Panc1 (cell line): ENCODE results near the gene GNAT2. TPM values are rescaled to one million over a fixed set of nuclear protein-coding genes. Genes with fewer than 3 reads are reported as not detected.

ENCODE experiments used
- ATAC-seq: fragments of 200-7000 bp; cut with Tn5 transposase; 2 replicates; pipeline ENCODE4 v1.9.1; 2020; ENCODE audit warnings: mild to moderate bottlenecking, moderate library complexity
- BruUV-seq: library from RNA; stranded (reverse); fragments of 400-500 nt; replicated peaks from 2 replicates; lab custom pipeline; 2021; lab: Mats Ljungman, UMichigan
- CTCF ChIA-PET: fragments of 300-600 bp; sonication (Branson Sonifier 250); formaldehyde crosslinking; loops from one replicate; lab custom pipeline; 2022; ENCODE audit warnings: antibody characterized with exemption; lab: Charles Lee
- POLR2A ChIA-PET: fragments of 300-600 bp; sonication (Branson Sonifier 250); formaldehyde crosslinking; loops from one replicate; lab custom pipeline; 2022; ENCODE audit warnings: antibody characterized with exemption; lab: Charles Lee
- DNase-seq: peaks from one replicate; pipeline ENCODE4 v3.0.0-alpha.2; 2010; ENCODE audit warnings: low read depth, low spot score
- H3K27ac ChIP-seq: 2 replicates; pipeline ENCODE4 v1.5.1; 2011; ENCODE audit warnings: mild to moderate bottlenecking, low read length, inconsistent platforms
- H3K27me3 ChIP-seq: fragments of 200-500 bp; sonication (Bioruptor generic); 2 replicates; pipeline ENCODE4 v1.6.0; 2014; ENCODE audit warnings: low read length, inconsistent platforms; ENCODE audit not compliant: control insufficient read depth, insufficient read depth
- H3K36me3 ChIP-seq: fragments of 200-500 bp; sonication (Bioruptor generic); 2 replicates; pipeline ENCODE4 v1.5.1; 2014; ENCODE audit warnings: inconsistent platforms, mild to moderate bottlenecking, low read length, moderate library complexity; ENCODE audit not compliant: control insufficient read depth, insufficient read depth
- H3K4me1 ChIP-seq: 2 replicates; pipeline ENCODE4 v1.5.1; 2011; ENCODE audit warnings: inconsistent platforms, mild to moderate bottlenecking, low read length, moderate library complexity; ENCODE audit not compliant: control insufficient read depth, insufficient read depth
- H3K4me3 ChIP-seq, 2 experiments: 2 replicates each; pipeline ENCODE4 v1.5.1; 2011 to 2012; ENCODE audit warnings: low read depth in 2 of 2, low read length in 2 of 2, mild to moderate bottlenecking in 2 of 2, inconsistent platforms in 1 of 2, moderate library complexity in 1 of 2
- H3K9me3 ChIP-seq: fragments of 200-500 bp; sonication (Bioruptor generic); 2 replicates; pipeline ENCODE4 v1.5.1; 2014; ENCODE audit warnings: low read depth, mild to moderate bottlenecking, inconsistent platforms, low read length, moderate library complexity; ENCODE audit not compliant: control insufficient read depth, insufficient read depth
- CTCF ChIP-seq: fragments of 450-650 bp; IDR thresholded peaks from 2 replicates; pipeline ENCODE4 v1.5.1; 2017; ENCODE audit warnings: mild to moderate bottlenecking
- POLR2AphosphoS5 ChIP-seq: IDR thresholded peaks from 2 replicates; pipeline ENCODE4 v1.6.1; 2012; ENCODE audit warnings: mild to moderate bottlenecking, low read depth, low read length, moderate library complexity
- REST ChIP-seq, 2 experiments: IDR thresholded peaks; 2 replicates each; pipeline ENCODE4 v1.6.1; 2011 to 2012; ENCODE audit warnings: low read depth in 2 of 2, control low read depth in 1 of 2, low read length in 1 of 2, mild to moderate bottlenecking in 1 of 2, moderate library complexity in 1 of 2; ENCODE audit not compliant: insufficient read depth in 1 of 2
- SIN3A ChIP-seq: IDR thresholded peaks from 2 replicates; pipeline ENCODE4 v1.6.1; 2012; ENCODE audit warnings: low read depth, mild to moderate bottlenecking, low read length, moderate library complexity, borderline replicate concordance; ENCODE audit not compliant: insufficient read depth
- TCF7L2 ChIP-seq: IDR thresholded peaks from 2 replicates; pipeline ENCODE4 v1.6.1; 2011; ENCODE audit warnings: mild to moderate bottlenecking, low read depth, low read length, inconsistent platforms
- in situ Hi-C: cut with HindIII; loops from 2 replicates; pipeline ENCODE4 v1.10.0; 2016; ENCODE audit warnings: low sequenced_read_pairs, low pct_unique_long_range_greater_than_20kb
- intact Hi-C: fragments of 100-400 bp; cut with micrococcal nuclease; formaldehyde crosslinking; loops from one replicate; pipeline ENCODE4 v1.10.0; 2022; ENCODE audit not compliant: unreplicated experiment
- total RNA-seq: library from RNA; stranded (reverse); gene quantifications from one replicate; pipeline ENCODE4 v1.2.1, GENCODE V29; 2021; ENCODE audit not compliant: unreplicated experiment

Gene GNAT2
- total RNA-seq, 1 experiment from 2014 or later, result 0.44 TPM

- no peak for ATAC-seq
- intact Hi-C loops (no loop called here), in situ Hi-C loops (no loop called here)
- Histone ChIP-seq H3K27me3 (no peaks in the 10 kb centered on the region), H3K9me3 (no peaks in the 10 kb centered on the region), H3K36me3 (no peaks in the 10 kb centered on the region), H3K27ac (no peak overlapping the region), H3K4me1 (no peaks in the 10 kb centered on the region; the same call in 1 of the 2 replicates), H3K4me3 (no peak overlapping the region)
- DNase-seq, result no peak
- POLR2A ChIA-PET, result no interaction called here
- CTCF ChIA-PET, result no interaction called here
- TF ChIP-seq TCF7L2 (no peak), REST (IDR thresholded peaks at IDR 0.05; ENCODE audit: insufficient read depth in 1 of 2, low read depth in 2 of 2, low read length in 1 of 2) (no peak), SIN3A (no peak), CTCF (no peak), POLR2AphosphoS5 (no peak)
- BruUV-seq, result no TSS peak
Observed at GRCh38 chr1:109556563-109556962, 62.9 kb downstream of the GNAT2 start.

Other genes starting within 250 kb of the GNAT2 start
- 25.1 TPM for gene SORT1, start 221.7 kb downstream of the GNAT2 start, total RNA-seq
- gene PSMA5, start 193.2 kb downstream of the GNAT2 start, total RNA-seq, result 118 TPM
- 0.74 TPM for gene SYPL2, start 153.1 kb downstream of the GNAT2 start, total RNA-seq
- 4.9 TPM for gene ATXN7L2, start 135.7 kb downstream of the GNAT2 start, total RNA-seq
- 4.5 TPM for gene CYB561D1, start 125.5 kb downstream of the GNAT2 start, total RNA-seq
- gene AMIGO1, start 109.9 kb downstream of the GNAT2 start, total RNA-seq, result 0.64 TPM
- gene GPR61, start 79.7 kb downstream of the GNAT2 start, total RNA-seq, result not detected
- 6.4 TPM for gene GNAI3, start 71.0 kb downstream of the GNAT2 start, total RNA-seq
- 85.8 TPM for gene AMPD2, start 221 bp upstream of the GNAT2 start, total RNA-seq
- gene GSTM4, start 36.5 kb upstream of the GNAT2 start, total RNA-seq, result 22.0 TPM
- 10.2 TPM for gene GSTM2, start 48.4 kb upstream of the GNAT2 start, total RNA-seq
- gene GSTM1, start 68.2 kb upstream of the GNAT2 start, total RNA-seq, result not detected
- gene GSTM5, start 92.6 kb upstream of the GNAT2 start, total RNA-seq, result not detected
- gene GSTM3, start 121.4 kb upstream of the GNAT2 start, total RNA-seq, result 93.1 TPM
- gene EPS8L3, start 144.3 kb upstream of the GNAT2 start, total RNA-seq, result not detected